Liver (tissue), 9 donors: ENCODE results near the gene AHR. TPM values are rescaled to one million over a fixed set of nuclear protein-coding genes. Genes with fewer than 3 reads are reported as not detected.

Source experiments
- DNase-seq: peaks from one replicate; pipeline ENCODE4 v3.0.0-alpha.2; 2017; ENCODE audit warnings: low spot score
- H3K27ac ChIP-seq, 2 donors: one replicate each; pipeline ENCODE4 v1.7.0; 2013; ENCODE audit warnings: inconsistent platforms in 2 of 2, low read length in 2 of 2, control low read depth in 1 of 2, low read depth in 1 of 2, mild to moderate bottlenecking in 1 of 2
- H3K27me3 ChIP-seq, 4 donors: one replicate each; pipeline versions ENCODE4 v1.6.1 to v1.7.0; 2013; ENCODE audit warnings: low read length in 3 of 4, inconsistent platforms in 1 of 4, mild to moderate bottlenecking in 1 of 4, moderate library complexity in 1 of 4; ENCODE audit not compliant: control insufficient read depth in 4 of 4, insufficient read depth in 4 of 4
- H3K36me3 ChIP-seq, 4 donors: one replicate each; pipeline versions ENCODE4 v1.6.1 to v1.7.0; 2013; ENCODE audit warnings: low read length in 3 of 4, mild to moderate bottlenecking in 3 of 4, low read depth in 1 of 4, moderate library complexity in 1 of 4; ENCODE audit not compliant: control insufficient read depth in 4 of 4, insufficient read depth in 3 of 4
- H3K4me1 ChIP-seq, 4 donors: one replicate each; pipeline versions ENCODE4 v1.6.1 to v1.7.0; 2013; ENCODE audit warnings: low read length in 3 of 4, mild to moderate bottlenecking in 3 of 4, moderate library complexity in 1 of 4; ENCODE audit not compliant: control insufficient read depth in 4 of 4, insufficient read depth in 4 of 4
- H3K4me3 ChIP-seq, 3 donors: one replicate each; pipeline versions ENCODE4 v1.6.1 to v1.7.0; 2013; ENCODE audit warnings: low read length in 3 of 3, control low read depth in 1 of 3, low read depth in 1 of 3, mild to moderate bottlenecking in 1 of 3
- H3K9ac ChIP-seq, 2 donors: one replicate each; pipeline ENCODE4 v1.7.0; 2013; ENCODE audit warnings: low read length in 2 of 2, mild to moderate bottlenecking in 2 of 2, moderate library complexity in 2 of 2, control low read depth in 1 of 2, low read depth in 1 of 2
- H3K9me3 ChIP-seq, 4 donors: one replicate each; pipeline versions ENCODE4 v1.6.1 to v1.7.0; 2013; ENCODE audit warnings: low read length in 3 of 4; ENCODE audit not compliant: control insufficient read depth in 4 of 4
- ATF3 ChIP-seq: IDR thresholded peaks from 2 replicates; pipeline ENCODE4 v1.6.1; 2016; ENCODE audit warnings: antibody characterized with exemption
- CTCF ChIP-seq: fragments of 150-350 bp; IDR thresholded peaks from 2 replicates; pipeline ENCODE4 v1.5.1; 2017; ENCODE audit warnings: improper control_type of control experiment, low read depth, low read length; ENCODE audit not compliant: missing input control
- EGR1 ChIP-seq, 2 donors: IDR thresholded peaks; 2 replicates each; pipeline ENCODE4 v1.6.1; 2016 to 2018; ENCODE audit warnings: antibody characterized with exemption in 2 of 2, low read depth in 2 of 2
- FOXA1 ChIP-seq: IDR thresholded peaks from 2 replicates; pipeline ENCODE4 v1.6.1; 2016; ENCODE audit warnings: antibody characterized with exemption
- FOXA2 ChIP-seq: IDR thresholded peaks from 2 replicates; pipeline ENCODE4 v1.6.1; 2016; ENCODE audit warnings: antibody characterized with exemption
- GABPA ChIP-seq, 2 donors: IDR thresholded peaks in 1 of 2; conservative IDR thresholded peaks in 1 of 2; 2 replicates each; pipeline ENCODE4 v1.6.1; 2016; ENCODE audit warnings: antibody characterized with exemption in 2 of 2, mild to moderate bottlenecking in 1 of 2, moderate library complexity in 1 of 2
- HNF4A ChIP-seq, 2 donors: conservative IDR thresholded peaks; 2 replicates each; pipeline ENCODE4 v1.6.1; 2016; ENCODE audit warnings: antibody characterized with exemption in 2 of 2, mild to moderate bottlenecking in 2 of 2
- HNF4G ChIP-seq: IDR thresholded peaks from 2 replicates; pipeline ENCODE4 v1.6.1; 2016; ENCODE audit warnings: antibody characterized with exemption
- JUND ChIP-seq, 2 donors: IDR thresholded peaks; 2 replicates each; pipeline ENCODE4 v1.6.1; 2016; ENCODE audit warnings: antibody characterized with exemption in 2 of 2
- MAX ChIP-seq: IDR thresholded peaks from 2 replicates; pipeline ENCODE4 v1.6.1; 2016; ENCODE audit warnings: antibody characterized with exemption
- NR2F2 ChIP-seq: IDR thresholded peaks from 2 replicates; pipeline ENCODE4 v1.6.1; 2016; ENCODE audit warnings: antibody characterized with exemption
- RAD21 ChIP-seq, 2 donors: IDR thresholded peaks; 2 replicates each; pipeline ENCODE4 v1.6.1; 2016; ENCODE audit warnings: antibody characterized with exemption in 2 of 2, mild to moderate bottlenecking in 2 of 2
- REST ChIP-seq: IDR thresholded peaks from 2 replicates; pipeline ENCODE4 v1.6.1; 2016; ENCODE audit warnings: antibody characterized with exemption, mild to moderate bottlenecking
- RXRA ChIP-seq, 2 donors: IDR thresholded peaks; 2 replicates each; pipeline ENCODE4 v1.6.1; 2017 to 2018; ENCODE audit warnings: antibody characterized with exemption in 2 of 2, mild to moderate bottlenecking in 1 of 2
- SP1 ChIP-seq: IDR thresholded peaks from 2 replicates; pipeline ENCODE4 v1.6.1; 2018; ENCODE audit warnings: antibody characterized with exemption, mild to moderate bottlenecking
- TAF1 ChIP-seq: conservative IDR thresholded peaks from 2 replicates; pipeline ENCODE4 v1.6.1; 2016; ENCODE audit warnings: antibody characterized with exemption, mild to moderate bottlenecking
- YY1 ChIP-seq: IDR thresholded peaks from 2 replicates; pipeline ENCODE4 v1.6.1; 2016; ENCODE audit warnings: antibody characterized with exemption, mild to moderate bottlenecking
- ZBTB33 ChIP-seq: IDR thresholded peaks from 2 replicates; pipeline ENCODE4 v1.6.1; 2016; ENCODE audit warnings: antibody characterized with exemption
- WGBS: extraction: QIAGEN DNeasy Blood & Tissue Kit; methylation state at CpG from one replicate; pipeline ENCODE4 v1.1.7; 2013; 5-methylcytosine and 5-hydroxymethylcytosine counted together
- polyA plus RNA-seq, 2 donors: library from polyadenylated mRNA; stranded (reverse) in 1 of 2; unstranded in 1 of 2; fragments of 200-250 nt in 1 of 2; fragments of >200 nt in 1 of 2; fragmentation: Nextera tagmentation in 1 of 2; extraction: Ambion mirVana in 1 of 2; gene quantifications; one replicate each; pipeline versions ENCODE4 v1.2.1 to v1.2.3, GENCODE V29; 2013 to 2015
- total RNA-seq, 2 donors: library from RNA; depleted of rRNA; stranded (reverse); fragments of >200 nt; gene quantifications; one replicate each; pipeline ENCODE4 v1.2.3, GENCODE V29; 2014
- donor health status: healthy.
- donor health status: healthy.
- donor health status: healthy.
- donor health status: healthy.
- donor health status: healthy.

AHR gene
- total and polyA plus RNA-seq, 4 donors = 9.9 to 61.2 (median 20.1) TPM

- no peak overlapping the region for H3K9ac ChIP-seq
- no peak overlapping the region for H3K4me3 ChIP-seq
- 97% methylated on average over 3 of the region's 3 CpGs for WGBS
- H3K4me1 ChIP-seq = peaks cover under 1 to 2% (median 1%) of the 10 kb centered on the region in 4 donors
- no peaks in the 10 kb centered on the region for H3K9me3 ChIP-seq
- no peak overlapping the region for H3K27ac ChIP-seq
- DNase-seq = no peak
- TF ChIP-seq ZBTB33 = no peak
- TF ChIP-seq TAF1 = no peak
- TF ChIP-seq FOXA2 = no peak
- TF ChIP-seq JUND (IDR thresholded peaks at IDR 0.05) = no peak
- no peak for TF ChIP-seq YY1
- TF ChIP-seq ATF3 = no peak
- TF ChIP-seq CTCF = no peak
- TF ChIP-seq GABPA (IDR thresholded peaks at IDR 0.05 in 1 of 2, conservative IDR thresholded peaks at IDR 0.05 in 1 of 2) = no peak
- TF ChIP-seq EGR1 (IDR thresholded peaks at IDR 0.05; ENCODE audit: low read depth in 2 of 2) = no peak
- no peak for TF ChIP-seq SP1
- TF ChIP-seq HNF4G = no peak
- TF ChIP-seq REST = no peak
- TF ChIP-seq NR2F2 = no peak
- no peak for TF ChIP-seq MAX
- no peak for TF ChIP-seq HNF4A (conservative IDR thresholded peaks at IDR 0.05)
- no peak for TF ChIP-seq FOXA1
- no peak for TF ChIP-seq RXRA (IDR thresholded peaks at IDR 0.05)
- TF ChIP-seq RAD21 (IDR thresholded peaks at IDR 0.05) = no peak
- no peaks in the 10 kb centered on the region for H3K36me3 ChIP-seq
- no peaks in the 10 kb centered on the region for H3K27me3 ChIP-seq
Measured at GRCh38 chr7:17253885-17254284, 44.6 kb upstream of the AHR start.

GRCh38 chr7:17255926-17256325 lies 42.5 kb upstream of the AHR start:
- H3K27me3 ChIP-seq = no peaks in the 10 kb centered on the region
- H3K4me3 ChIP-seq = no peak overlapping the region
- H3K27ac ChIP-seq = no peak overlapping the region
- no peaks in the 10 kb centered on the region for H3K9me3 ChIP-seq
- H3K9ac ChIP-seq = no peak overlapping the region
- WGBS = 99% methylated on average over 1 of the region's 1 CpG
- no peaks in the 10 kb centered on the region for H3K36me3 ChIP-seq
- TF ChIP-seq MAX (no peak), FOXA1 (no peak), EGR1 (IDR thresholded peaks at IDR 0.05; ENCODE audit: low read depth in 2 of 2) (no peak), REST (no peak), HNF4A (conservative IDR thresholded peaks at IDR 0.05) (no peak), YY1 (no peak), HNF4G (no peak)
- no peaks in the 10 kb centered on the region for H3K4me1 ChIP-seq
- DNase-seq = no peak
